Thoracic aorta (tissue), 2 donors: ENCODE results near the gene PRMT9. TPM values are rescaled to one million over a fixed set of nuclear protein-coding genes. Genes with fewer than 3 reads are reported as not detected.
A peak's percentile ranks its signal among the peaks of the same experiment; 100 is the strongest.

Source experiments
- ATAC-seq: fragments of 150-250 bp; one replicate; pipeline ENCODE4 v1.8.0; 2017; ENCODE audit warnings: low read depth; ENCODE audit not compliant: insufficient number of reproducible peaks, low FRiP score
- DNase-seq: peaks from one replicate; pipeline ENCODE4 v3.0.0-alpha.2; 2020; ENCODE audit warnings: low spot score
- H3K27ac ChIP-seq, 2 donors: fragments of 200-600 bp; sonication (generic); 1 replicate in 1 of 2; 2 replicates in 1 of 2; pipeline ENCODE4 v1.5.1; 2016; ENCODE audit warnings: mild to moderate bottlenecking in 2 of 2, moderate library complexity in 2 of 2
- H3K27me3 ChIP-seq: fragments of 200-600 bp; sonication (generic); replicated peaks from 2 replicates; pipeline ENCODE4 v1.6.0; 2016; ENCODE audit warnings: mild to moderate bottlenecking; ENCODE audit not compliant: insufficient read depth
- H3K36me3 ChIP-seq: fragments of 200-600 bp; sonication (generic); one replicate; pipeline ENCODE4 v1.5.1; 2016
- H3K4me1 ChIP-seq, 2 donors: fragments of 200-600 bp; sonication (generic); 1 replicate in 1 of 2; 2 replicates in 1 of 2; pipeline versions ENCODE4 v1.5.1 to v1.6.0; 2016; ENCODE audit warnings: low read depth in 2 of 2, mild to moderate bottlenecking in 1 of 2; ENCODE audit not compliant: control insufficient read depth in 1 of 2
- H3K4me3 ChIP-seq: fragments of 200-600 bp; sonication (generic); 2 replicates; pipeline ENCODE4 v1.5.1; 2016; ENCODE audit warnings: mild to moderate bottlenecking
- H3K9me3 ChIP-seq: fragments of 200-600 bp; sonication (generic); 2 replicates; pipeline ENCODE4 v1.5.1; 2016
- CTCF ChIP-seq: fragments of 200-600 bp; sonication (generic); IDR thresholded peaks from one replicate; pipeline ENCODE4 v1.5.1; 2019; ENCODE audit warnings: antibody characterized with exemption
- total RNA-seq, 2 donors: library from RNA; depleted of rRNA; stranded (reverse); fragments of >200 nt; gene quantifications; one replicate each; pipeline versions ENCODE4 v1.1.0 to v1.2.3, GENCODE V29; 2016

PRMT9 gene
- total RNA-seq, 2 donors from 2014 or later = 3.5 to 11.9 TPM

- DNase-seq (no peak), ATAC-seq (no peak)
- Histone ChIP-seq H3K27ac (no peak overlapping the region), H3K4me1 (no peaks in the 10 kb centered on the region), H3K36me3 (no peaks in the 10 kb centered on the region), H3K4me3 (no peak overlapping the region), H3K27me3 (no peaks in the 10 kb centered on the region), H3K9me3 (no peaks in the 10 kb centered on the region)
- no peak for TF ChIP-seq CTCF
These were observed 9.3 kb upstream of the PRMT9 start for GRCh38 chr4:147693218-147693617.

GRCh38 chr4:147691820-147692219 lies 7.9 kb upstream of the PRMT9 start:
- H3K36me3 ChIP-seq = no peaks in the 10 kb centered on the region
- no peak overlapping the region for H3K27ac ChIP-seq
- no peak overlapping the region for H3K4me3 ChIP-seq
- DNase-seq (no peak), ATAC-seq (no peak)
- no peaks in the 10 kb centered on the region for H3K4me1 ChIP-seq
- no peaks in the 10 kb centered on the region for H3K27me3 ChIP-seq
- no peaks in the 10 kb centered on the region for H3K9me3 ChIP-seq
- TF ChIP-seq CTCF = no peak

- H3K27me3 ChIP-seq = no peaks in the 10 kb centered on the region
- no peak overlapping the region for H3K27ac ChIP-seq
- no peak for ATAC-seq
- H3K4me3 ChIP-seq = no peak overlapping the region
- TF ChIP-seq CTCF = no peak
- H3K9me3 ChIP-seq = no peaks in the 10 kb centered on the region
- H3K36me3 ChIP-seq = no peaks in the 10 kb centered on the region
- H3K4me1 ChIP-seq = no peaks in the 10 kb centered on the region
- DNase-seq = no peak
These were observed 5.1 kb upstream of the PRMT9 start for GRCh38 chr4:147689067-147689466.

GRCh38 chr4:147683188-147683591 lies 773 bp downstream of the PRMT9 start:
- no peak for TF ChIP-seq CTCF
- no peaks in the 10 kb centered on the region for H3K9me3 ChIP-seq
- peak overlapping the region; percentile 54 to 65 for H3K27ac ChIP-seq
- H3K4me1 ChIP-seq = peaks cover 7 to 14% of the 10 kb centered on the region in 2 donors
- DNase-seq (no peak), ATAC-seq (peak; percentile 76)
- no peaks in the 10 kb centered on the region for H3K27me3 ChIP-seq
- no peaks in the 10 kb centered on the region for H3K36me3 ChIP-seq
- peak overlapping the region; percentile 87 for H3K4me3 ChIP-seq

- no peak for TF ChIP-seq CTCF
- Histone ChIP-seq H3K4me3 (peak overlapping the region; percentile 87), H3K27ac (peak overlapping the region; percentile 54 to 65), H3K36me3 (no peaks in the 10 kb centered on the region), H3K9me3 (no peaks in the 10 kb centered on the region), H3K27me3 (no peaks in the 10 kb centered on the region), H3K4me1 (peaks cover 7 to 14% of the 10 kb centered on the region in 2 donors)
- ATAC-seq (no peak), DNase-seq (no peak)
These were observed 1.2 kb downstream of the PRMT9 start for GRCh38 chr4:147682755-147683154.
